ENCODE data around the gene MATN4.

DNA sequence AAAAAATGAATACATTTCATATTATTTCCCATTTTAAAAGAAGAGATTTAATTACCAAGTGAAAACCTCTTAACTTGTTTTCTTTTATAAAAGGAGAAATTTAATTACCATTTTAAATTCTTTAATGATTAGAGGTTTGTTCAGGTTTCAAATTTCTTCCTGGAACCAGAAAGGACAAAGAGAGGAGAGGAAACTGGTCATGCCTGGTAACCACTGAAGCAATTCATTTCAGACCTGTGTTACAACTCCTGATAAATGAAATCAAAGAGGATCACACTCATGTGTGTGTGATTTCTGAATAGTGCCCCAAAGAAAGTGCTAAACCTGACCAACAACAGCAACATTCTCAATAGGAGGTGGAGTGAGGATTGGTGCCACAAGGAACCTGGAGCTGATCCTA, 41.1 kb downstream of the MATN4 start:
- TF ChIP-seq, protein P1, sequence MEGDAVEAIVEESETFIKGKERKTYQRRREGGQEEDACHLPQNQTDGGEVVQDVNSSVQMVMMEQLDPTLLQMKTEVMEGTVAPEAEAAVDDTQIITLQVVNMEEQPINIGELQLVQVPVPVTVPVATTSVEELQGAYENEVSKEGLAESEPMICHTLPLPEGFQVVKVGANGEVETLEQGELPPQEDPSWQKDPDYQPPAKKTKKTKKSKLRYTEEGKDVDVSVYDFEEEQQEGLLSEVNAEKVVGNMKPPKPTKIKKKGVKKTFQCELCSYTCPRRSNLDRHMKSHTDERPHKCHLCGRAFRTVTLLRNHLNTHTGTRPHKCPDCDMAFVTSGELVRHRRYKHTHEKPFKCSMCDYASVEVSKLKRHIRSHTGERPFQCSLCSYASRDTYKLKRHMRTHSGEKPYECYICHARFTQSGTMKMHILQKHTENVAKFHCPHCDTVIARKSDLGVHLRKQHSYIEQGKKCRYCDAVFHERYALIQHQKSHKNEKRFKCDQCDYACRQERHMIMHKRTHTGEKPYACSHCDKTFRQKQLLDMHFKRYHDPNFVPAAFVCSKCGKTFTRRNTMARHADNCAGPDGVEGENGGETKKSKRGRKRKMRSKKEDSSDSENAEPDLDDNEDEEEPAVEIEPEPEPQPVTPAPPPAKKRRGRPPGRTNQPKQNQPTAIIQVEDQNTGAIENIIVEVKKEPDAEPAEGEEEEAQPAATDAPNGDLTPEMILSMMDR (conservative IDR thresholded peaks at IDR 0.05), result no peak
- TF ChIP-seq EZH2 (IDR thresholded peaks at IDR 0.05; ENCODE audit: low read depth), result no peak
